Stimulated activated CD8-positive, alpha-beta memory T cell treated with anti-CD3 and anti-CD28 coated beads, Interleukin-4, amount 100 ng/mL, for 48 hours (primary cell): ENCODE results near the gene SLC9A9.

Experiments
- DNase-seq: peaks from one replicate; pipeline ENCODE4 v3.0.0-alpha.2; 2020

The SLC9A9 gene

GRCh38 chr3:143634991-143635390 is 213.3 kb downstream of the SLC9A9 start:
- no peak for DNase-seq

- no peak for DNase-seq
Measured at GRCh38 chr3:143634427-143634826, 213.8 kb downstream of the SLC9A9 start.

GRCh38 chr3:143633816-143634215 is 214.5 kb downstream of the SLC9A9 start:
- no peak for DNase-seq

DNA sequence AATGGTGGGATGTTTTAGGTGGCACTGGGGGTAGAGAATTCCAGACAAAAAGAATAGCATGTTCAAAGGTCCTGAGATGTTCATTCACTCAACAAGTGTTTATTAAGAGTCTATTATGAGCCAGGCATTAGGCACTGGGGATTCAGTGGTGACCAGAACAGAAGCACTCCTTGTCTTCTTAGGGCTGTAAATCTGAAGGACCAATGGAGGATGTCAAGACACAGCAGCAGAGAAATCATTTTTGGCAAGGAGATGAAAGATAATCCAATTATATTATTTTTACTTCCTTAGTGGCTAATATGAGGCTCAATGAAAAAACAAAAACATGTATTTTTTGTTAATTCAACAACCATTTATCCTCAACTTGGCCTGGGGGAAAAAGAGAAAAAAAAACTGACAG is 218.5 kb downstream of the SLC9A9 start:
- no peak for DNase-seq

DNA sequence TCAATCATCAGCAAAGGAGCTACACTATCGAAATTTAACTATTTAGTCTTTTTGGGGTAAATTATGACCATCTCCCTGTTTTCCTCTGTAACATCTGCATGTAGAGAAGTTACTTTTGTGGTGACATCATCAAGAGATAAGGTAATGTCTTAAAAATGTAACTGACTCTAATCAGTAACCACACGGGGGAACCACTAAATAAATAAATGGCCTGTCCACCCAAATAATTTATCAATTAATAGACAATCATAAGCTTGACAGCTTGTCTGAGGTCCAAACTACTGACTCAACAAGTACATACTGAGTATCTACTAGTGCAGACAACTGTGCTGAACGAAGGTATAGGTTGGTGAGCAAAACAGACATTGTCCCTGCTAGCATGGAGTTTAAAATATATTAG is 219.3 kb downstream of the SLC9A9 start:
- no peak for DNase-seq

DNA sequence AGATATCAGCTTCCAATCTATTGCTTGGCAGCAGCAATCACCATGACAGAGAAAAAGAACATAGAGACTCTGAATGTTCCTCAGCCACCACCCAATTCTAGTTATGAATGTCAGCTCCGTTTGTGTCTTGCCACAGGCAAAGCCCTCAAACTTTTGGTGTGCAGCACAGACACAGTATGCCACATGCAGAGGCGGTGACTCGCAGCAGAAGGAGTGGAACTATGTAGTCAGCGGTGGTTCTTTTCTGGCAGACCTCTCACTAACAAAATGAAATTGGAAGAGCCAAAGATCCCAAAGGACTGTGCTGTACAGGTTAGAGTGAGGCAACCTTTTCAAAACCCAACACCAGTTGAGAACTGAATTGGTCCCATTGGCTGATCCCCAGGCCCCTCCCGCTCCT is 220.9 kb downstream of the SLC9A9 start:
- DNase-seq = peak; percentile 54

GRCh38 chr3:143619231-143619630 is 229.0 kb downstream of the SLC9A9 start:
- DNase-seq = no peak

DNA sequence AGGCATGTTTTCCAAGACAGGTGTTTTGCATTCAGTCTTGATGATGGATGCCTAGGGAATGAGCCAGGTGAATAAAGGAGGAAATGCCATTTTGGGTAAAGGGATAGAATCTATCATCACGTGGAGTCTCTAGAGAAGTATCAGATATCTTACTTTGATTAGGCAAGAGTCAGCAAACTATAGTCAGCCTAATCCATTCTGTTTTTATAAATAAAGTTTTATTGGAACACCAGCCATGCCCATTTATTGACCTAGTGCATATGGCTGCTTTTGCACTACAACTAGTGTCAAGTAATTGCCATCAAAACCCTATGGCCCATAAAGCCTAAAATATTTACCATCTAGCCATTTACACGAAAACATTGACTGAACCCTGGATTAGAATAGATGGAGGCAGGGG is 231.2 kb downstream of the SLC9A9 start:
- no peak for DNase-seq

GRCh38 chr3:143613226-143613625 is 235.0 kb downstream of the SLC9A9 start:
- DNase-seq = no peak

GRCh38 chr3:143612541-143612940 is 235.7 kb downstream of the SLC9A9 start:
- DNase-seq = no peak

DNA sequence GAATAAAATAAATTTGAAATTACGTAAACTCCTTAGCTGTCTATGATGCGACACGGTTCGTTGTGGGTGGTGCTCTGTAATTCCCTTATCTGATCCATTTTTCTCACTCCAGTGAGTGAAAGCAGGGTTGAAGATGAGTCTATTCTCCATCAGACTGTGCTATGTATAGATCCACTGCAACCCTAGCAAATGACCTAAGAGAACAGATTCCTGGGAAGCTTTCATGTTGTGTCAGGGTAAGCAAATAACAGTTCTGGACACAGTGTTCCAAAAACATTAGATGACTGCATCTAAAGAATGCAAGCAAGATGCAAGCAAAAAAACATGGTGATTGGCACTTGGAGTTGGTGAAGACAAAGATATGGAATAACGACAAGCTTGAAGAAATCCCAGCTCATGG is 239.3 kb downstream of the SLC9A9 start:
- no peak for DNase-seq

- no peak for DNase-seq
Measured at GRCh38 chr3:143605233-143605950, 242.9 kb downstream of the SLC9A9 start.

- no peak for DNase-seq
Measured at GRCh38 chr3:143604402-143605185, 243.7 kb downstream of the SLC9A9 start.

DNA sequence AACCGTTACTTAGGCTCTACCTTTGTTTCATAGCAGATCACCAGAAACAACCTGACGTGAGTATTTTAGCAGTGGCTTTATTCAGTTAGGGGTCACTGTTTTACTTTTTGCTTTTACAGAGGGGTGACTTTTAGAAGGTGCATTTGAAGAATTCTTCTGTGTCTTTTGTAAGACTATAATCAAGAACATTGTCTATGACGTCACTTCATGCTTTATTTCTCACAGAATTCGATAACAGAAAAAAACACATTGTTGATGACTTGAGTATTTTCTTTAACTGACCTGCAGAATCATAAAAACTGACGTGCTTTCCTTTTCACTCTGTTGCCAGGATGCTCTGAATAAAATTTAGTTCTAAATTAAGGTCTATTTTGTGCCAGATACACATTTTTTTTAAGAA is 244.5 kb downstream of the SLC9A9 start:
- no peak for DNase-seq

DNA sequence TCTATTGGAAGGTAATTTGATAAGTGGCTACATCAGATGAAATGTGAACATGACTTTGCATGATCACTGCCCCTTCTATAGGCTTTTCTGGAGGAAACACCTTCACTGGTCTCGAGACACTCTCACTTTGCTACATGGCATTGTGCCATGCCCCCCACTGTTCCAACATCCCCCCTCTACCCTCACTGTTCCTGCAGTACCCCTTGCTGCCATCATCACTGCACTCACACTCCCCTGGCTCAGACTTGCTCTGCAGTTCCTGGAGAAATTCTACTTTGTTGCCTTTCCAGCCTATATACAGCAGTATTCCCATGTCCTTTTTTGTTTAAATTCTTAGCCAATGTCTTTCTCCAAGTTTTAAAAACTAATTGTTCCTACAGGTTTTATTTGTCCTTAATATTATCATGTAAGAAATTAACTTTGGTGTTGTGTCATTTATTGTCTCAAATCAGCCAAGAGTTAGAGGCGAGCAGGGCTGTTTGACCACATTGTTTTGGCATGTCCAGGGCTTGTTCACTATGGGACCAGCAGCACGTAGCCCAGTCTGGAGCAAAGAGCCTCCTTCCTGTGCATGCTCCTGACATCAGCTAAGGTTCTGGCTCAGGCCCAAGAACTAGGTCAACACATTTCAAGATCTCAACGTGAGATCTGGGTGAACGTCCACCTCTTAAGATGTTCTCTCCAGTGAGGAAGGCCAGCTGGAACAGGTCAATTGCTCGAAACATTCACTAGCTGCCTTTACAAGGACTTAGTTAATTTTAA is 246.4 kb downstream of the SLC9A9 start:
- DNase-seq = no peak

- DNase-seq = no peak
Measured at GRCh38 chr3:143600756-143601718, 247.2 kb downstream of the SLC9A9 start.

- DNase-seq = no peak
Measured at GRCh38 chr3:143597774-143598652, 250.3 kb downstream of the SLC9A9 start.

GRCh38 chr3:143596957-143597642 is 251.2 kb downstream of the SLC9A9 start:
- no peak for DNase-seq

DNA sequence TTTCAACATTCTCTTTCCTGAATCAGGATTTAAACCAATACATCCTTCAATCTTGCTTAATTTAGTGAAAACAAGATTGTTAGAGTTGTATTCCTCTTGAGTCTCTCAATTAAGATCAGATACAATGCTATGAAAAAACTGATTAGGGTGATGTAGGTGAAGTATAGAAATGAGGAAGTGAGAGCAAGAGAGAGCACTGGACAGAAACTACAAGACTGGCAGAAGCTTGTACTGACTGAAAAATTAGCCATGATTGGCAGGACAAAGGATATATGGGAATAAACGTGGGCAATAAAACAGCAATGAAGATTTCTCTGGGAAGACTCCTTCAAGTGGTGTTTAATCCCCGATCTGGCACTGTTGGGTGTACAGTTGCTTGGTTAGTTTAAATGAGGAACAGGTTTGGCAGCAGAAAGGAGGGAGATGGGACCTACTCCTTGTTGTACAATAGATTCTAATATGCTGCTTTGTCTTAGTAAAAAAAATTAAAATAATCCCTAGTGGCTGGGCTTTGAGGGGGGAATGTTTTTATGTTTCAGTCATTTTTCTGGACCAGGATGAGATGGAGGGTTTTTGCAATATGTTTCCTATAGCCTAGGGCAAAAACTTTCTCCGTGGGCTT is 252.7 kb downstream of the SLC9A9 start:
- DNase-seq = no peak

- no peak for DNase-seq
Measured at GRCh38 chr3:143594206-143594605, 254.1 kb downstream of the SLC9A9 start.
